Endothelial cell of umbilical vein (primary cell): ENCODE measurements around the gene TXNL4B.

ENCODE experiments used
- CTCF ChIP-seq, 2 donors: IDR thresholded peaks; 1 replicate in 1 of 2; 2 replicates in 1 of 2; pipeline ENCODE4 v1.5.1; 2011; ENCODE audit warnings: low read length in 2 of 2, mild to moderate bottlenecking in 2 of 2, moderate library complexity in 2 of 2, control low read depth in 1 of 2, inconsistent platforms in 1 of 2, low read depth in 1 of 2; ENCODE audit not compliant: insufficient read depth in 1 of 2; ENCODE audit errors: extremely low read depth in 1 of 2
- JUN ChIP-seq: IDR thresholded peaks from 2 replicates; pipeline ENCODE4 v1.6.1; 2011; ENCODE audit warnings: borderline replicate concordance, low read depth; ENCODE audit not compliant: insufficient read length, insufficient read depth

- TF ChIP-seq JUN (no peak), CTCF (IDR thresholded peaks at IDR 0.05; ENCODE audit: extremely low read depth in 1 of 2, insufficient read depth in 1 of 2, low read depth in 1 of 2, low read length in 2 of 2) (no peak)
These were observed 37.5 kb downstream of the TXNL4B start for GRCh38 chr16:72055911-72056310.
